ENCODE results near the gene TIAM1.
"Not testable (repeated sequence)": the region's sequence is repeated elsewhere in the genome, so short reads cannot be mapped to it uniquely, and the experiment has no call there.

Gene TIAM1

GRCh38 chr21:31258073-31258472 is 86.0 kb downstream of the TIAM1 start:
- no peak for DNase-seq (ENCODE audit: low read depth in 2 of 3, low spot score in 2 of 3)

- no peak for DNase-seq (ENCODE audit: low read depth in 2 of 3, low spot score in 2 of 3)
These were observed 86.8 kb downstream of the TIAM1 start for GRCh38 chr21:31257265-31257664.

GRCh38 chr21:31255896-31256295 is 88.2 kb downstream of the TIAM1 start:
- DNase-seq (ENCODE audit: low read depth in 2 of 3, low spot score in 2 of 3) = no peak

GRCh38 chr21:31255036-31255435 is 89.0 kb downstream of the TIAM1 start:
- DNase-seq (ENCODE audit: low read depth in 2 of 3, low spot score in 2 of 3) = no peak

- no peak for DNase-seq (ENCODE audit: low read depth in 2 of 3, low spot score in 2 of 3)
These were observed 89.9 kb downstream of the TIAM1 start for GRCh38 chr21:31254131-31254530.

GRCh38 chr21:31253684-31254083 is 90.4 kb downstream of the TIAM1 start:
- no peak for DNase-seq (ENCODE audit: low read depth in 2 of 3, low spot score in 2 of 3)

- DNase-seq (ENCODE audit: low read depth in 2 of 3, low spot score in 2 of 3) = no peak
These were observed 91.5 kb downstream of the TIAM1 start for GRCh38 chr21:31252611-31253010.

GRCh38 chr21:31252091-31252490 is 92.0 kb downstream of the TIAM1 start:
- DNase-seq (ENCODE audit: low read depth in 2 of 3, low spot score in 2 of 3) = no peak

- DNase-seq (ENCODE audit: low read depth in 2 of 3, low spot score in 2 of 3) = no peak
These were observed 92.4 kb downstream of the TIAM1 start for GRCh38 chr21:31251686-31252085.

- DNase-seq (ENCODE audit: low read depth in 2 of 3, low spot score in 2 of 3) = no peak
These were observed 95.5 kb downstream of the TIAM1 start for GRCh38 chr21:31248598-31248997.

GRCh38 chr21:31243611-31244010 is 100.5 kb downstream of the TIAM1 start:
- no peak for DNase-seq (ENCODE audit: low read depth in 2 of 3, low spot score in 2 of 3)

- DNase-seq (ENCODE audit: low read depth in 2 of 3, low spot score in 2 of 3) = no peak
These were observed 107.5 kb downstream of the TIAM1 start for GRCh38 chr21:31236528-31236927.

GRCh38 chr21:31235671-31236450 is 108.2 kb downstream of the TIAM1 start:
- DNase-seq (ENCODE audit: low read depth in 2 of 3, low spot score in 2 of 3) = no peak

GRCh38 chr21:31234936-31235335 is 109.1 kb downstream of the TIAM1 start:
- DNase-seq (ENCODE audit: low read depth in 2 of 3, low spot score in 2 of 3) = no peak

GRCh38 chr21:31233711-31234110 is 110.3 kb downstream of the TIAM1 start:
- no peak for DNase-seq (ENCODE audit: low read depth in 2 of 3, low spot score in 2 of 3)

- DNase-seq (ENCODE audit: low read depth in 2 of 3, low spot score in 2 of 3) = no peak
These were observed 111.7 kb downstream of the TIAM1 start for GRCh38 chr21:31232344-31232743.

- DNase-seq (ENCODE audit: low read depth in 2 of 3, low spot score in 2 of 3) = no peak
These were observed 113.1 kb downstream of the TIAM1 start for GRCh38 chr21:31230937-31231336.

- DNase-seq (ENCODE audit: low read depth in 2 of 3, low spot score in 2 of 3) = not testable (repeated sequence)
These were observed 115.3 kb downstream of the TIAM1 start for GRCh38 chr21:31228723-31229122.

- no peak for DNase-seq (ENCODE audit: low read depth in 2 of 3, low spot score in 2 of 3)
These were observed 118.3 kb downstream of the TIAM1 start for GRCh38 chr21:31225713-31226112.

- DNase-seq (ENCODE audit: low read depth in 2 of 3, low spot score in 2 of 3) = no peak
These were observed 121.9 kb downstream of the TIAM1 start for GRCh38 chr21:31222142-31222541.

- DNase-seq (ENCODE audit: low read depth in 2 of 3, low spot score in 2 of 3) = no peak
These were observed 123.0 kb downstream of the TIAM1 start for GRCh38 chr21:31221043-31221442.

GRCh38 chr21:31220575-31220974 is 123.5 kb downstream of the TIAM1 start:
- DNase-seq (ENCODE audit: low read depth in 2 of 3, low spot score in 2 of 3) = no peak

All from activated CD8-positive, alpha-beta memory T cell treated with anti-CD3 and anti-CD28 coated beads for 48 hours (primary cell).